Osteocyte (in vitro differentiated cells): ENCODE measurements around the gene CDK19. TPM values are rescaled to one million over a fixed set of nuclear protein-coding genes. Genes with fewer than 3 reads are reported as not detected.

Experiments
- total RNA-seq: library from RNA; stranded (reverse); gene quantifications from 2 replicates; pipeline ENCODE4 v1.2.1, GENCODE V29; 2021

Gene CDK19
- total RNA-seq, 1 donor from 2014 or later, result 32.4 TPM

Other genes starting within 250 kb of the CDK19 start
- gene AMD1, start 59.3 kb upstream of the CDK19 start, total RNA-seq, result 34.0 and 38.7 TPM in 2 replicates
- 64.9 and 66.2 TPM in 2 replicates for gene GTF3C6, start 143.2 kb upstream of the CDK19 start, total RNA-seq
- gene RPF2, start 166.6 kb upstream of the CDK19 start, total RNA-seq, result 22.1 and 24.4 TPM in 2 replicates